ENCODE measurements around the gene LHX4. TPM values are rescaled to one million over a fixed set of nuclear protein-coding genes. Genes with fewer than 3 reads are reported as not detected.

LHX4 gene
- total RNA-seq, 4 donors from 2014 or later: not detected

- no peak overlapping the region for H3K27ac ChIP-seq
- in situ Hi-C loops (cut with MboI; ENCODE audit: low sequenced_read_pairs in 4 of 4) (loop anchor here in 1 of 4 donors (10.0 kb wide), 1 partner anchor 217 kb away; no protein-coding TSS in a partner anchor), intact Hi-C loops (cut with DNase I; ENCODE audit: low total_unique reads) (no loop called here)
- H3K9me3 ChIP-seq: no peaks in the 10 kb centered on the region
- H3K4me1 ChIP-seq: no peaks in the 10 kb centered on the region
- H3K27me3 ChIP-seq: peaks cover 45 to 57% (median 48%) of the 10 kb centered on the region in 3 donors
- no peaks in the 10 kb centered on the region for H3K36me3 ChIP-seq
- TF ChIP-seq, protein P1, sequence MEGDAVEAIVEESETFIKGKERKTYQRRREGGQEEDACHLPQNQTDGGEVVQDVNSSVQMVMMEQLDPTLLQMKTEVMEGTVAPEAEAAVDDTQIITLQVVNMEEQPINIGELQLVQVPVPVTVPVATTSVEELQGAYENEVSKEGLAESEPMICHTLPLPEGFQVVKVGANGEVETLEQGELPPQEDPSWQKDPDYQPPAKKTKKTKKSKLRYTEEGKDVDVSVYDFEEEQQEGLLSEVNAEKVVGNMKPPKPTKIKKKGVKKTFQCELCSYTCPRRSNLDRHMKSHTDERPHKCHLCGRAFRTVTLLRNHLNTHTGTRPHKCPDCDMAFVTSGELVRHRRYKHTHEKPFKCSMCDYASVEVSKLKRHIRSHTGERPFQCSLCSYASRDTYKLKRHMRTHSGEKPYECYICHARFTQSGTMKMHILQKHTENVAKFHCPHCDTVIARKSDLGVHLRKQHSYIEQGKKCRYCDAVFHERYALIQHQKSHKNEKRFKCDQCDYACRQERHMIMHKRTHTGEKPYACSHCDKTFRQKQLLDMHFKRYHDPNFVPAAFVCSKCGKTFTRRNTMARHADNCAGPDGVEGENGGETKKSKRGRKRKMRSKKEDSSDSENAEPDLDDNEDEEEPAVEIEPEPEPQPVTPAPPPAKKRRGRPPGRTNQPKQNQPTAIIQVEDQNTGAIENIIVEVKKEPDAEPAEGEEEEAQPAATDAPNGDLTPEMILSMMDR (IDR thresholded peaks at IDR 0.05 in 4 of 5, conservative IDR thresholded peaks at IDR 0.05 in 1 of 5): no peak
- TF ChIP-seq POLR2A (IDR thresholded peaks at IDR 0.05): no peak
- no peak for DNase-seq
- H3K4me3 ChIP-seq: no peak overlapping the region
- no peak for ATAC-seq
Measured at GRCh38 chr1:180258290-180258689, 28.2 kb downstream of the LHX4 start.

GRCh38 chr1:180258935-180259334 lies 28.9 kb downstream of the LHX4 start:
- TF ChIP-seq, protein P1 (IDR thresholded peaks at IDR 0.05 in 4 of 5, conservative IDR thresholded peaks at IDR 0.05 in 1 of 5): no peak
- no peak for TF ChIP-seq POLR2A (IDR thresholded peaks at IDR 0.05)
- Histone ChIP-seq H3K9me3 (no peaks in the 10 kb centered on the region), H3K27me3 (peaks cover 48 to 58% (median 50%) of the 10 kb centered on the region in 3 donors), H3K36me3 (no peaks in the 10 kb centered on the region), H3K27ac (no peak overlapping the region), H3K4me1 (no peaks in the 10 kb centered on the region), H3K4me3 (no peak overlapping the region)
- no peak for ATAC-seq
- in situ Hi-C loops (cut with MboI; ENCODE audit: low sequenced_read_pairs in 4 of 4): loop anchor here in 1 of 4 donors (10.0 kb wide), 1 partner anchor 216 kb away; no protein-coding TSS in a partner anchor
- intact Hi-C loops (cut with DNase I; ENCODE audit: low total_unique reads): no loop called here
- no peak for DNase-seq

GRCh38 chr1:180259431-180260338 lies 29.6 kb downstream of the LHX4 start:
- Histone ChIP-seq H3K27ac (no peak overlapping the region), H3K36me3 (no peaks in the 10 kb centered on the region), H3K27me3 (peaks cover 45 to 58% (median 48%) of the 10 kb centered on the region in 3 donors), H3K4me3 (no peak overlapping the region), H3K4me1 (no peaks in the 10 kb centered on the region), H3K9me3 (no peaks in the 10 kb centered on the region)
- in situ Hi-C loops (cut with MboI; ENCODE audit: low sequenced_read_pairs in 4 of 4) (loop anchor here in 1 of 4 donors (10.0 kb wide), 1 partner anchor 215 kb away; no protein-coding TSS in a partner anchor), intact Hi-C loops (cut with DNase I; ENCODE audit: low total_unique reads) (no loop called here)
- no peak for ATAC-seq
- DNase-seq: no peak
- TF ChIP-seq, protein P1 (IDR thresholded peaks at IDR 0.05 in 4 of 5, conservative IDR thresholded peaks at IDR 0.05 in 1 of 5): no peak
- TF ChIP-seq POLR2A (IDR thresholded peaks at IDR 0.05): no peak

- Histone ChIP-seq H3K27me3 (peaks cover 45 to 51% (median 48%) of the 10 kb centered on the region in 3 donors), H3K4me3 (no peak overlapping the region), H3K4me1 (no peaks in the 10 kb centered on the region), H3K9me3 (no peaks in the 10 kb centered on the region), H3K27ac (no peak overlapping the region), H3K36me3 (no peaks in the 10 kb centered on the region)
- TF ChIP-seq, protein P1 (IDR thresholded peaks at IDR 0.05 in 4 of 5, conservative IDR thresholded peaks at IDR 0.05 in 1 of 5): no peak
- in situ Hi-C loops (cut with MboI; ENCODE audit: low sequenced_read_pairs in 4 of 4) (no loop called here), intact Hi-C loops (cut with DNase I; ENCODE audit: low total_unique reads) (no loop called here)
- no peak for DNase-seq
- ATAC-seq: no peak
Measured at GRCh38 chr1:180260541-180260940, 30.5 kb downstream of the LHX4 start.
